AG10803 (cell line): Measurements from ENCODE around the gene CCDC148.
"Not testable (repeated sequence)": the region's sequence is repeated elsewhere in the genome, so short reads cannot be mapped to it uniquely, and the experiment has no call there.

Experiments used
- DNase-seq: peaks from one replicate; pipeline ENCODE4 v3.0.0; 2010; ENCODE audit warnings: low read depth
- H3K4me3 ChIP-seq: 2 replicates; pipeline ENCODE4 v1.5.1; 2011; ENCODE audit warnings: mild to moderate bottlenecking, low read length, control low read depth
- TF ChIP-seq, protein P1 (sequence below): conservative IDR thresholded peaks from 2 replicates; pipeline ENCODE4 v1.5.1; 2011; ENCODE audit warnings: mild to moderate bottlenecking, low read length, control low read depth, inconsistent platforms

The CCDC148 gene

DNA sequence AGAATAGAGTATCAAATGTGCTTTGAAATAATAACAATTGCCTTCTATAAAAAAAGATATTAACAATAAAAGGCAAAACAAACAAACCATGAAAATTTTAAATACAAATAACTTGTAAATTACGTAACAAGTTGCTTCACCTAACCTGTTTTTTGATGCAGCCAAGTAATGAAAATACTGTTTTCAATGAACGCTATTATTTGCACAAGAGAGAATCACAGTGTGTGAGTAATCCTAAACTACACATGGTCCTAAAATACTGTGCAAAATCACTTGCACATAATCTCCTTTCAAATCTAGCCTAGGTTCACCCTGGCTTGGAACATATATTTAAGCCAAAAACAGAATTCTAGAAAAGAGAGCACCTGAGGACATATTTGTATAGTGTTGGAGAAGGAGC is 98.9 kb downstream of the CCDC148 start:
- no peak overlapping the region for H3K4me3 ChIP-seq
- DNase-seq, result no peak
- TF ChIP-seq, protein P1, sequence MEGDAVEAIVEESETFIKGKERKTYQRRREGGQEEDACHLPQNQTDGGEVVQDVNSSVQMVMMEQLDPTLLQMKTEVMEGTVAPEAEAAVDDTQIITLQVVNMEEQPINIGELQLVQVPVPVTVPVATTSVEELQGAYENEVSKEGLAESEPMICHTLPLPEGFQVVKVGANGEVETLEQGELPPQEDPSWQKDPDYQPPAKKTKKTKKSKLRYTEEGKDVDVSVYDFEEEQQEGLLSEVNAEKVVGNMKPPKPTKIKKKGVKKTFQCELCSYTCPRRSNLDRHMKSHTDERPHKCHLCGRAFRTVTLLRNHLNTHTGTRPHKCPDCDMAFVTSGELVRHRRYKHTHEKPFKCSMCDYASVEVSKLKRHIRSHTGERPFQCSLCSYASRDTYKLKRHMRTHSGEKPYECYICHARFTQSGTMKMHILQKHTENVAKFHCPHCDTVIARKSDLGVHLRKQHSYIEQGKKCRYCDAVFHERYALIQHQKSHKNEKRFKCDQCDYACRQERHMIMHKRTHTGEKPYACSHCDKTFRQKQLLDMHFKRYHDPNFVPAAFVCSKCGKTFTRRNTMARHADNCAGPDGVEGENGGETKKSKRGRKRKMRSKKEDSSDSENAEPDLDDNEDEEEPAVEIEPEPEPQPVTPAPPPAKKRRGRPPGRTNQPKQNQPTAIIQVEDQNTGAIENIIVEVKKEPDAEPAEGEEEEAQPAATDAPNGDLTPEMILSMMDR, result no peak

DNA sequence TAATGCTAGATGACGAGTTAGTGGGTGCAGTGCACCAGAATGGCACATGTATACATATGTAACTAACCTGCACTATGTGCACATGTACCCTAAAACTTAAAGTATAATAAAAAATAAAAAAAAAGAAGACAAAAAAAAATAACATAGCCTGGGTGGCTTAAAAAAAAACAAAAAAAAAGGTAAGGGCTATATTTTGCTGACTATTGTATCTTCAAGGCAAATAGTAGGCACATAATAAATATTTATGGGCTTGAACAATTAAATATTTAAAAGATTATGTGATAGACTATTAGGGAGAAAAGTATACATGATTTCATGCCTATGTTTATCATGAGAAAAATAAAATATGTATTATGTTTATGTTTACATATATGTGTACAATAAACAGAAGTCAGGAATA is 99.4 kb downstream of the CCDC148 start:
- no peak for DNase-seq
- no peak overlapping the region for H3K4me3 ChIP-seq
- TF ChIP-seq, protein P1, result no peak

DNA sequence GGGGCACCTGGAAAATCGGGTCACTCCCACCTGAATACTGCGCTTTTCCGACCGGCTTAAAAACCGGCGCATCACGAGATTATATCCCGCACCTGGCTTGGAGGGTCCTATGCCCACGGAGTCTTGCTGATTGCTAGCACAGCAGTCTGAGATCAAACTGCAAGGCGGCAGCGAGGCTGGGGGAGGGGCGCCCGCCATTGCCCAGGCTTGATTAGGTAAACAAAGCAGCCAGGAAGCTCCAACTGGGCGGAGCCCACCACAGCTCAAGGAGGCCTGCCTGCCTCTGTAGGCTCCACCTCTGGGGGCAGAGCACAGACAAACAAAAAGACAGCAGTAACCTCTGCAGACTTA is 105.1 kb downstream of the CCDC148 start:
- H3K4me3 ChIP-seq, DNase-seq: not testable (repeated sequence)

DNA sequence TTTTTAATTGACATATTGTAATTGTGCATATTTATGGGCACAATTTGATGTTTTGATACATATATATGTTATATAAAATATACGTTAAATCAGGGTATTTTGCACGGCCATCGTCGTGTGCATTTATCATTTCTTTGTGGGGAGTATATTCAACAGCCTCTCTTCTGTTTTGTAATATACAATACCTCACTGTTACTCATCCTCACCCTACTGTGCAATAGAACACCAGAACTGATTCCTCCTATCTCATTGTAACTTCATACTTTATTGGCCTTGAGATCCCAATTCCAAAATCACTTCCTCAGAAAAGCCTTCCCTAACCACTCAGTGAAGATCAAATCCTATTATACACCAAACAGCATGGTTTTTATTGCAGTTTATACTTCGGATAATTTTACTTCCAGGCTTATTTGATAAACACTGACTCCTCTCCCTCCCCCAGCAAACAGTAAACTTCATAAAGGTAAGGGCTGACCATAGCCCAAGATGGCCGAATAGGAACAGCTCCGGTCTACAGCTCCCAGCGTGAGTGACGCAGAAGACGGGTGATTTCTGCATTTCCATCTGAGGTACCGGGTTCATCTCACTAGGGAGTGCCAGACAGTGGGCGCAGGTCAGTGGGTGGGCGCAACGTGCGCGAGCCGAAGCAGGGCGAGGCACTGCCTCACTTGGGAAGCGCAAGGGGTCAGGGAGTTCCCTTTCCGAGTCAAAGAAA is 105.6 kb downstream of the CCDC148 start:
- not testable (repeated sequence) for DNase-seq, H3K4me3 ChIP-seq

DNA sequence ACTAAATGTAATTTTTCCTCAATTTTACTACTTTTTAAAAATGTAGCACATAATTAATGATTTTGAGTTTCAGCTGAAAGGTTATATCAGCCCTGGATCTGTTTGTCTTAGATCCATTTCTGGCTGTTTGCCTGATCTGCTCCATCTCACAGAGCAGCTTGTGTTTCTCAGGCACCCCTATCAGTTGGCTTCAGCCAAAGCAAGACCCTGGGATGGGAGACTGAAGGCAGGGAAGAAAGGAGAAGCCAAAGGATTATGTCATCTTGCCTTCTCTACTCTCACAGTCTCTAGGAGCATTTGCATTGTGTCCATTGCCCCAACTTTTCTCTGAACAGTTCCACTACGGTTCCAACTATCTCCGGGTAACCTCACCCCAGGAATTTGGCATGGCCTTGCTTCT is 110.5 kb downstream of the CCDC148 start:
- no peak overlapping the region for H3K4me3 ChIP-seq
- DNase-seq, result no peak
- TF ChIP-seq, protein P1, result no peak

DNA sequence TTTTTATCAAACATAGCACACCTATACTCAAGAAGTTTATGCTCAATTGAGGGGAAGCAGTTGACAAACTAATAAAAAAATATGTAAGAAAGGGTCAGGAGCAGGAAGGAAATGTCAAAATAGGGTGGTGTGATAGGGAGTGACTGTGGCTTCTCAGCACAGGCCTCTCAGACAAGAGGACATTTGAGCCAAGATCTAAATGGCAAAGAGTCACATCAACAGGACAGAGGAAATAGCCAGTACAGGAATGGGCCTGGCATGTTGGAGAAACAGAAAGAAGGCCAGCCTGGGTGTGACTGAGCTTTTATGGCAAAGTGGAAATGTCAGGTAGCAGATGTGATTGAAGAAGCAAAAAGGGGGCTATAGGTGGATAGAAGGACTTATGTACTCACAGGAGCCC is 117.0 kb downstream of the CCDC148 start:
- no peak overlapping the region for H3K4me3 ChIP-seq
- TF ChIP-seq, protein P1, result no peak
- DNase-seq, result no peak

DNA sequence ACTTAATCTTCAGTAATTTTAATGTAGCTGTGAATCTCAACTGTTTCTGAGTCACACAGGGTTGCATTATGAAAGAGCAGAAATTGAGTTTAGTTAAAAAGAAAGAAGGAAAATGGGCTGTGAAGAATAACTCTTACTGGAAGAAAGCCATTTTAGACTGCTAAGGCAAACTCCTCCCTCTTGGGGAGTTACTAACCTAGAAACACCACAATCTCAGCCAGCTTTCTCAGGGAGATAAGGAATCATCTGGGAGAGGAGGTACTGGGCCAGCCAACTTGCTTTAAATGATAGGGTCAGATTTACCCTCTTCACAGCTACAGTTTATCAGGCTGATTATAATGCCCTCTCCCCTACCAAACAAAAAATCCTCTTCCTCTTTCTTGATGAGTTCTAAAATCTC is 119.5 kb downstream of the CCDC148 start:
- H3K4me3 ChIP-seq, result no peak overlapping the region
- no peak for DNase-seq
- TF ChIP-seq, protein P1, result no peak

DNA sequence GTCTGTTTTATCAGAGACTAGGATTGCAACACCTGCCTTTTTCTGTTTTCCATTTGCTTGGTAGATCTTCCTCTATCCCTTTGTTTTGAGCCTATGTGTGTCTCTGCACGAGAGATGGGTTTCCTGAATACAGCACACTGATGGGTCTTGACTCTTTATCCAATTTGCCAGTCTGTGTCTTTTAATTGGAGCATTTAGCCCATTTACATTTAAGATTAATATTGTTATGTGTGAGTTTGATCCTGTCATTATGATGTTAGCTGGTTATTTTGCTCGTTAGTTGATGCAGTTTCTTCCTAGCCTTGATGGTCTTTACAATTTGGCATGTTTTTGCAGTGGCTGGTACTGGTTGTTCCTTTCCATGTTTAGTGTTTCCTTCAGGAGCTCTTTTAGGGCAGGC is 124.8 kb downstream of the CCDC148 start:
- not testable (repeated sequence) for DNase-seq, H3K4me3 ChIP-seq

DNA sequence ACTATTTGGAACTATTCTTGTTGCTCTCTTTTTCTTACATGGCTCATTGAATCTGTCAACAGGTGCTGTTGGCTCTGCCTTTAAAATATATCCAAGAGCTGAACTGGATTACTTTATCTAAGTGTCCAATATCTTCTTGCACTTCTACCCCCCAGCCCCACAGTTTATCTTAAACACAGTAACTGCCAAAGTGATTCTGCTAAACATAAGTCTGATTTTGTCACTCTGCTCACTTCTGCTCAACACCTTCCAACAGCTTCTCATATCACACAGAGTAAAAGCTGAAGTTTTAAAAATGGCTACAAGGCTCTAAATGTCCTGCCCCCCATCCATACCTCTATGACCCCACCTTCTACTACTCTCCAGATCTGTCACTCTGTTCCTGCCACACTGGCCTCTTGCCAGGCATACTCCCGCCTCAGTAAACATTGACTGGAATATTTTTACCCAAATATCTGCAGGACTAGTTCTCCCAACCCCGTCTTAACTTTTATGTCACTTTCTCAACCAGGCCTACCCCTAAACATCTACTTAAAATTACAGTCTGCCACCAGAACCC is 130.7 kb downstream of the CCDC148 start:
- DNase-seq, result no peak
- H3K4me3 ChIP-seq, result no peak overlapping the region
- TF ChIP-seq, protein P1, result no peak
